Measurements from ENCODE around the gene SLC24A3.
A peak's percentile ranks its signal among the peaks of the same experiment; 100 is the strongest.
"Not testable (repeated sequence)": the region's sequence is repeated elsewhere in the genome, so short reads cannot be mapped to it uniquely, and the experiment has no call there.

Gene SLC24A3

DNA sequence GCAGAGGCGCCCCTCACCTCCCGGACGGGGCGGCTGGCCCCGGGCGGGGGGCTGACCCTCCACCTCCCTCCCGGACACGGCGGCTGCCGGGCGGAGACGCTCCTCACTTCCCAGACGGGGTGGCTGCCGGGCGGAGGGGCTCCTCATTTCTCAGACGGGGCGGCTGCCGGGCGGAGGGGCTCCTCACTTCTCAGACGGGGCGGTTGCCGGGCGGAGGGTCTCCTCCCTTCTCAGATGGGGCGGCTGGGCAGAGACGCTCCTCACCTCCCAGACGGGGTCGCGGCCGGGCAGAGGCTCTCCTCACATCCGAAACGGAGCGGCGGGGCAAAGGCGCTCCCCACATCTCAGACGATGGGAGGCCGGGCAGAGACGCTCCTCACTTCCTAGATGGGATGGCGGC, 466.1 kb downstream of the SLC24A3 start:
- H3K9me3 ChIP-seq (ENCODE audit: control insufficient read depth, low read length); H3K27ac ChIP-seq (ENCODE audit: insufficient read depth, low read length, poor library complexity, severe bottlenecking); H3K4me3 ChIP-seq (ENCODE audit: insufficient read depth, low read depth, low read length, poor library complexity, severe bottlenecking); H3K4me1 ChIP-seq (ENCODE audit: control insufficient read depth, insufficient read depth, low read length, poor library complexity, severe bottlenecking); H3K27me3 ChIP-seq (replicated peaks; ENCODE audit: control insufficient read depth, insufficient read depth, low read length, poor library complexity, severe bottlenecking); DNase-seq; H3K36me3 ChIP-seq (ENCODE audit: control insufficient read depth, insufficient read depth, low read length): not testable (repeated sequence)

DNA sequence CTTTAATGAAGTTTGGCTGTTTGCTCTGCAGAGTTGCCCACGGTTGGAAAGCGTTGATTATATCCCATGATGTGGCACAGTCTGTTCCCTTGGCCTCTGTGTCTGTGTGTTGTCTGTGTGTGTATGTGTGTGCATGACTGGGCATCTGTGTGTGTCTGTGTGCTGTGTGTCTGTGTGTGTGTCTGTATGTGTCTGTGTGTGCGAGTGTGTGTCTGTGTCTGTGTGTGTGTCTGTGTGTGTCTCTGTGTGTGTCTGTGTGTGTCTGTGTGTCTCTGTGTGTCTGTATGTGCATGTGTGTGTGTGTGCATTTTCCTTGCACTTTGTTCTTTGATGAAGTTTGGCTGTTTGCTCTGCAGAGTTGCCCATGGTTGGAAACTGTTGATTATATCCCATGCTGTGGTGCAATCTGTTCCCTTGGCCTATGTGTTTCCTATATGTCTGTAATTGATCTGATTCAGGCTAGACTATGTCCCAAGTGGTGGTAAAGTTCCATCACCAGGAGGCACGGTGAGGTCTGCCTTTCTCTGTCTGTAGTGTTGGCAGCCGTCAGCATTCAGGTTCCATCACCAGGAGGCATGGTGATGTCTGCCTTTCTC, 467.6 kb downstream of the SLC24A3 start:
- DNase-seq = no peak
- H3K4me1 ChIP-seq (ENCODE audit: control insufficient read depth, insufficient read depth, low read length, poor library complexity, severe bottlenecking) = no peaks in the 10 kb centered on the region
- H3K4me3 ChIP-seq (ENCODE audit: insufficient read depth, low read depth, low read length, poor library complexity, severe bottlenecking) = no peak overlapping the region
- no peaks in the 10 kb centered on the region for H3K27me3 ChIP-seq (replicated peaks; ENCODE audit: control insufficient read depth, insufficient read depth, low read length, poor library complexity, severe bottlenecking)
- no peak overlapping the region for H3K27ac ChIP-seq (ENCODE audit: insufficient read depth, low read length, poor library complexity, severe bottlenecking)
- H3K36me3 ChIP-seq (ENCODE audit: control insufficient read depth, insufficient read depth, low read length) = no peaks in the 10 kb centered on the region
- H3K9me3 ChIP-seq (ENCODE audit: control insufficient read depth, low read length) = no peaks in the 10 kb centered on the region

DNA sequence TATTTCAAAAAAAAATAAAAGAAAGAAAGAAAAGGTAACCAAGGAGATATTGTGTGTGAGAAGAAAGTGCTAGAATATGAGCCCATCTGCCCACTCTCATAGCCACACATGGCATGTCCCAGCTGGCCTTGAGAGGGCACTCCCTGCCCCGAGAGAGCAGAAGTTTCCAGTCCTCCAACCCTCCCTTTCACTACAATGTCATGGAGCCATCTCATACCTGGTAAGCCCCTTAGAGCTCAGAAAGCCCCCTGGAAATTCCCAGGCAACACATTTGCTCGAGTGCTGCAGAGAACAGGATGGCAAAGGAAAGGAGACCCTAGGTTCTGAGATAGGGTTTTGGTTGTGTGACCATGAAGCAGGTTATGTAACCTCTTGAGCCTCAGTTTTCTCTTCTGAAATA, 469.8 kb downstream of the SLC24A3 start:
- Histone ChIP-seq H3K9me3 (ENCODE audit: control insufficient read depth, low read length) (no peaks in the 10 kb centered on the region), H3K4me1 (ENCODE audit: control insufficient read depth, insufficient read depth, low read length, poor library complexity, severe bottlenecking) (no peaks in the 10 kb centered on the region), H3K4me3 (ENCODE audit: insufficient read depth, low read depth, low read length, poor library complexity, severe bottlenecking) (no peak overlapping the region), H3K27me3 (replicated peaks; ENCODE audit: control insufficient read depth, insufficient read depth, low read length, poor library complexity, severe bottlenecking) (no peaks in the 10 kb centered on the region), H3K27ac (ENCODE audit: insufficient read depth, low read length, poor library complexity, severe bottlenecking) (no peak overlapping the region), H3K36me3 (ENCODE audit: control insufficient read depth, insufficient read depth, low read length) (no peaks in the 10 kb centered on the region)
- DNase-seq = no peak

DNA sequence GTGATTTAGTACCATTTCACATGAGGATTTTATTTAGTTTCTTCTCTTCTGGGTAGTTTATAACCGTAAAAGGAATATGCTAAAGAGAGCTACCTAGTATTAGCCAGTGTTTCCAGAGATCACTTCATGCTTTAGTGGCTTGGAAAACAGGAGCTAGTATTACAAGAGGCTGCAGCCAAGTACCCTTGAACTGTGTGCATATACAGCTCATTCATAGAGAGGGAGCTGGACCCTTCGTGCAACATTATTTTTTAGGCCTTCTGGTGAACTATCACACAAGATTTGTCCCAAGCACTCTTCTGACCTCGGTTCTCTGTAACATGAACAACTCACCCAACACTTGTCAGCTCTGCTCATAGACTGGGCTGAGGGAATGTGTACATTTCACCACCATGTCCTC, 470.7 kb downstream of the SLC24A3 start:
- Histone ChIP-seq H3K4me1 (ENCODE audit: control insufficient read depth, insufficient read depth, low read length, poor library complexity, severe bottlenecking) (no peaks in the 10 kb centered on the region), H3K36me3 (ENCODE audit: control insufficient read depth, insufficient read depth, low read length) (no peaks in the 10 kb centered on the region), H3K27me3 (replicated peaks; ENCODE audit: control insufficient read depth, insufficient read depth, low read length, poor library complexity, severe bottlenecking) (no peaks in the 10 kb centered on the region), H3K4me3 (ENCODE audit: insufficient read depth, low read depth, low read length, poor library complexity, severe bottlenecking) (no peak overlapping the region), H3K27ac (ENCODE audit: insufficient read depth, low read length, poor library complexity, severe bottlenecking) (no peak overlapping the region), H3K9me3 (ENCODE audit: control insufficient read depth, low read length) (no peaks in the 10 kb centered on the region)
- no peak for DNase-seq

DNA sequence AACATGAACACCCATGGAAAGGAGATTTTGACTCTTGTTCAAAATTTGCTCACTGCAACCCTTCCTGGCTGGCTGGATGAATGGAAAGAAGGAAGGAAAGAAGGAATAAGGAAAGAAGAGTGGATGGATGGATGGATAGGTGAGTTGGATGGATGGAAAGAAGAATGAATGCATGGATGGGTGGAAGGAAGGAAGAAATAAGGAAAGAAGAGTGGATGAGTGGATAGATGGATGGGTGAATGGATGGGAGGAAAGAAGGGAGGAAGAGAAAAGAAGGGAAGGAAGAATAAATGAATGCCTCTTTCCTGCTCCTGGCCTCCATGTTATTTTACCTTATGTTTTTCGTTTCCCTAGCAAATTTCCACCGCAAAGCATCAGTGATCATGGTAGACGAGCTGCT, 471.4 kb downstream of the SLC24A3 start:
- DNase-seq = no peak
- no peaks in the 10 kb centered on the region for H3K36me3 ChIP-seq (ENCODE audit: control insufficient read depth, insufficient read depth, low read length)
- no peaks in the 10 kb centered on the region for H3K27me3 ChIP-seq (replicated peaks; ENCODE audit: control insufficient read depth, insufficient read depth, low read length, poor library complexity, severe bottlenecking)
- no peaks in the 10 kb centered on the region for H3K9me3 ChIP-seq (ENCODE audit: control insufficient read depth, low read length)
- H3K4me1 ChIP-seq (ENCODE audit: control insufficient read depth, insufficient read depth, low read length, poor library complexity, severe bottlenecking) = no peaks in the 10 kb centered on the region
- no peak overlapping the region for H3K4me3 ChIP-seq (ENCODE audit: insufficient read depth, low read depth, low read length, poor library complexity, severe bottlenecking)
- H3K27ac ChIP-seq (ENCODE audit: insufficient read depth, low read length, poor library complexity, severe bottlenecking) = no peak overlapping the region

DNA sequence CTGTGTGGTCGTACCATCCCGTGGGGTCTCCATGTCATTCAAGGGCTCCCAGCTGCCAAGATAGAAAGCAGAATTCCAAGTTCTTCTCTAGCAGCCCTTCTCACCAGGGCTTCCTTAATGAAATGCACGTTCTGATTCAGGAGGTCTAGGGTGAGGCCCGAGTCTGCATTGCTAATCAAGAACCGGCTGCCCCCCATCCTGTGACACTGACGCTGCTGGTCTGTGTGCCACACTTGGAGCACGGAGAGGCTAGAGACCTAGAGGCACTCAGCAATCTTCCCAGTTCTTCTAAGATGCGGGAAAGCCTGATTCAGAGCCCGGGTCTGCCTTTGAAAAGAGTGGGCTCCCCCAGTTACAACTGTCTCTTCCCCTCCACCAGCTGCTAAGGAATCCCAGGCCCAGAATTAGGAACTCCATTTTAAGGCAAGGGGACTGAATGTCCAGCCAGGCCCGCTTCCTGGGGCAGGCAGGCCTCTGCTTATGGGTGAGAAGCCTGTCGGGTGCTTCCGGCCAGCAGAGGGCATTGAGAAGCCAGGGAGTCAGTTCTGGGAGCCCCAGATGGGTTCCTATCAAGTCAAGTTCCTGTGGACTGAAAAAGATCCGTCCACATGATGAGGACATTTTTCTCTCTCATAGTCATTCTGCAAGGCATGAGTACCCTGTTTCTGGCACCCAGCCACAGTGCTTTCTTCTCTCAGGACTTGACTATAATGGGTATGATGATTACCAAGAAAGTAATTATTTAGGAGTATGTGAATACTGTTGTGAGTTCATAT, 475.8 kb downstream of the SLC24A3 start:
- Histone ChIP-seq H3K9me3 (ENCODE audit: control insufficient read depth, low read length) (no peaks in the 10 kb centered on the region), H3K27me3 (replicated peaks; ENCODE audit: control insufficient read depth, insufficient read depth, low read length, poor library complexity, severe bottlenecking) (no peaks in the 10 kb centered on the region), H3K4me3 (ENCODE audit: insufficient read depth, low read depth, low read length, poor library complexity, severe bottlenecking) (no peak overlapping the region), H3K27ac (ENCODE audit: insufficient read depth, low read length, poor library complexity, severe bottlenecking) (no peak overlapping the region), H3K4me1 (ENCODE audit: control insufficient read depth, insufficient read depth, low read length, poor library complexity, severe bottlenecking) (no peaks in the 10 kb centered on the region), H3K36me3 (ENCODE audit: control insufficient read depth, insufficient read depth, low read length) (no peaks in the 10 kb centered on the region)
- DNase-seq = no peak

DNA sequence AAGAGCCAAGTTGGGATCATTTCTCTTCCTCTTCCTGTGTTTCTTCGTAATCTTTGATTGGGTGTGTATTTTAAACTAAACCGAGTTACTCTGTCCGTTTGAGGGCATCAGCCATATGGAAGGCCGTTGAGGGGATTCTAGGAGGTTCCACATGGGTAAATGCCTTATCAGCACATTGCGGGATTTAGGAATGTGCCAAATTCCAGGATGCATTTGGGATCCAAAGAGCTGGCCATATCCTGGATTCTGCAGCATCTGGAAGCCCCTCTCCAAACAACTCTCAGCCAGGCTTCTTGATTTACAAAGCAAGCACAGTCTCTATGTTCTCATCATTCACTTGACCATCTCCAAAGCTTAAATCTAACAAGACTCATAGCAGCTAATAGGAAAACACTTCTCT, 478.0 kb downstream of the SLC24A3 start:
- no peak overlapping the region for H3K4me3 ChIP-seq (ENCODE audit: insufficient read depth, low read depth, low read length, poor library complexity, severe bottlenecking)
- no peak for DNase-seq

DNA sequence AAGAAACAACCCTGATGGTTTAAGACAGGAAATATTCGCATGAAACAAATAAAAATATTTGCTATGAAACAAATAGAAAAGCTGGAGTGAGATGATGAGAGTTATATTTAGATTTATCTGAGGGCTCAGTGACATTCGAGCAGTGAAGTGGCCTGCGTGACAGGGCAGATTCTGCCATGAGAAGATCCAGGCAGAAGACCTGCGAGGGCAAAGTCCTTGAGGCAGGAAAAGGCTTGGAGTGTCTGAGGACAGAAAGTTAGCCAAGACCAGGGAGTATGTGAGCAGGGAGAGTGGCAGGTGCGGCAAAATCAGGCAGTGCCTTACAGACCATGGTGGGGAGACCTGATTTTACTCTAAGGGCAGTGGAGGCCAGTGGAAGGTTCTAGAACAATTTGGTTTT, 478.7 kb downstream of the SLC24A3 start:
- no peaks in the 10 kb centered on the region for H3K36me3 ChIP-seq (ENCODE audit: control insufficient read depth, insufficient read depth, low read length)
- no peak overlapping the region for H3K4me3 ChIP-seq (ENCODE audit: insufficient read depth, low read depth, low read length, poor library complexity, severe bottlenecking)
- no peak overlapping the region for H3K27ac ChIP-seq (ENCODE audit: insufficient read depth, low read length, poor library complexity, severe bottlenecking)
- H3K9me3 ChIP-seq (ENCODE audit: control insufficient read depth, low read length) = no peaks in the 10 kb centered on the region
- no peaks in the 10 kb centered on the region for H3K27me3 ChIP-seq (replicated peaks; ENCODE audit: control insufficient read depth, insufficient read depth, low read length, poor library complexity, severe bottlenecking)
- no peaks in the 10 kb centered on the region for H3K4me1 ChIP-seq (ENCODE audit: control insufficient read depth, insufficient read depth, low read length, poor library complexity, severe bottlenecking)
- no peak for DNase-seq

More for the DNA sequence above, 478.0 kb downstream of the SLC24A3 start:
- Histone ChIP-seq H3K9me3 (ENCODE audit: control insufficient read depth, low read length) (no peaks in the 10 kb centered on the region), H3K27me3 (replicated peaks; ENCODE audit: control insufficient read depth, insufficient read depth, low read length, poor library complexity, severe bottlenecking) (no peaks in the 10 kb centered on the region), H3K4me1 (ENCODE audit: control insufficient read depth, insufficient read depth, low read length, poor library complexity, severe bottlenecking) (no peaks in the 10 kb centered on the region), H3K36me3 (ENCODE audit: control insufficient read depth, insufficient read depth, low read length) (no peaks in the 10 kb centered on the region), H3K27ac (ENCODE audit: insufficient read depth, low read length, poor library complexity, severe bottlenecking) (no peak overlapping the region)

DNA sequence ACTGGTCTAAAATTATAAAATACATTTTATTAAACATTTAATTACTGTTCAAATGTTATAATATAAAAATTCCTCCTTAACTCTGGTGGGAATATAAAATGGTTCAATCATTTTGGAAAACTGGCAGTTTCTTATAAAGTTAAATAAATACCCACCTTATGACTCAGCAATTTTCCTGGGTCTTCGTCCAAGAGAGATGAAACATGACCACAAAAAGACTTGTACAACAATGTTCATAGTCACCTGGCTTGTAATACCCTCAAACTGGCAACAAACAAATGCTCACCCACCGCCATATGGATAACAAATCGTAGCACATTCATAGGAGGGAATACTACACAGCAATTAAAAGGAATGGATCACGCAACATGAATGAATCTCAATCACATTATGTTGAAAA, 479.7 kb downstream of the SLC24A3 start:
- no peaks in the 10 kb centered on the region for H3K27me3 ChIP-seq (replicated peaks; ENCODE audit: control insufficient read depth, insufficient read depth, low read length, poor library complexity, severe bottlenecking)
- no peak for DNase-seq
- H3K4me1 ChIP-seq (ENCODE audit: control insufficient read depth, insufficient read depth, low read length, poor library complexity, severe bottlenecking) = no peaks in the 10 kb centered on the region
- no peak overlapping the region for H3K4me3 ChIP-seq (ENCODE audit: insufficient read depth, low read depth, low read length, poor library complexity, severe bottlenecking)
- no peaks in the 10 kb centered on the region for H3K9me3 ChIP-seq (ENCODE audit: control insufficient read depth, low read length)
- no peak overlapping the region for H3K27ac ChIP-seq (ENCODE audit: insufficient read depth, low read length, poor library complexity, severe bottlenecking)
- no peaks in the 10 kb centered on the region for H3K36me3 ChIP-seq (ENCODE audit: control insufficient read depth, insufficient read depth, low read length)

DNA sequence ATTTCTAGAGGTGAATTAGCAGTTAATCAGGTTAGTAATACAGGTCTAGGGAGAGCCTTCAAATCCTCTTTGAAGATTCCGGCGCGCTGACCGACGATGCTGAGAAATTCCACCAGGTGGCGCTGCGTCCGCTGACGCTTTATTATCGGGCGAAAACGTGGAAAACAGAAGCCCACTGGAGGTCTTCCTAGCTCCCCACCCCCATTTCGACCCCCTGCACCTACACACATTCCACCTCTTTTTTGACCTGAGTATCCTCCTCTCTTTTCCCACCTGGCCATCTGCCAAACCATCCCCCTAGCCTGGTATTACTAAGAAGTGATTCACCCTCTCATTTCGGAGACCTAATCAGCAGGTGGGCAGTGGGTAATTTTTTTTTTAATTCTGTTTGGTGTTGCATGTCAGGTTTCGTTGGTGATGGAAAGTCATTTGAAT, 480.3 kb downstream of the SLC24A3 start:
- DNase-seq = peak in 1 of 3 donors; percentile 6
- Histone ChIP-seq H3K4me3 (ENCODE audit: insufficient read depth, low read depth, low read length, poor library complexity, severe bottlenecking) (no peak overlapping the region), H3K27me3 (replicated peaks; ENCODE audit: control insufficient read depth, insufficient read depth, low read length, poor library complexity, severe bottlenecking) (no peaks in the 10 kb centered on the region)

More for the DNA sequence above, 480.3 kb downstream of the SLC24A3 start:
- Histone ChIP-seq H3K27ac (ENCODE audit: insufficient read depth, low read length, poor library complexity, severe bottlenecking) (no peak overlapping the region), H3K36me3 (ENCODE audit: control insufficient read depth, insufficient read depth, low read length) (no peaks in the 10 kb centered on the region), H3K9me3 (ENCODE audit: control insufficient read depth, low read length) (no peaks in the 10 kb centered on the region), H3K4me1 (ENCODE audit: control insufficient read depth, insufficient read depth, low read length, poor library complexity, severe bottlenecking) (no peaks in the 10 kb centered on the region)
